ENCODE measurements around the gene TANK.

TANK gene

DNA sequence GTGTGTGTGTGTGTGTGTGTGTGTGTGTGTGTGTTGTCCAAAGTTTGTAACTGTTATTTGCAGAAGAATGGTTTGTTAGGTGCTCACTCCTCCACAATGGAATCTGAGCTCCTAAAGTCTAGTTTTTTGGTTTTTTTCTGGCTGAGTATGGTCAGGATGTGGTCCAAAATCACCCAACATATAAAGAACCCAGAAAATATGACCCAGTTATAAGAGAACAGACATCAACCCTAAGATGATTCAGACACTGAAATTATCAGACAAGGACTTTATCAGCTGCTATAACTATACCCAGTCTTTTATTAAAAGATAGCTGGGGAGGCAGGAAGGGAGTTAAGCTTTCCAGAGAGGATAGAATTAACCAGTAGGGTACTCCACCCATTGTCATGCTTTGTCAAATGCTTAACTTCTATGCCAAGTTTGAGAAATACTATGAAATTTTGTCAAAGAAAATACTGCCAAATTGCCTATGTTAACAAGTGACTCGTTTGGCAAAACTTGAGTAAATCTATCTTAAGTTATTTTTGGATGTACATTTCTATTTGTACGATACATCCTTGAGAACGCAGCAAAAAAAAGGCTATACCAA, 57.5 kb downstream of the TANK start:
- H3K36me3 ChIP-seq, result no peaks in the 10 kb centered on the region
- DNase-seq, result no peak
- TF ChIP-seq, protein P1, sequence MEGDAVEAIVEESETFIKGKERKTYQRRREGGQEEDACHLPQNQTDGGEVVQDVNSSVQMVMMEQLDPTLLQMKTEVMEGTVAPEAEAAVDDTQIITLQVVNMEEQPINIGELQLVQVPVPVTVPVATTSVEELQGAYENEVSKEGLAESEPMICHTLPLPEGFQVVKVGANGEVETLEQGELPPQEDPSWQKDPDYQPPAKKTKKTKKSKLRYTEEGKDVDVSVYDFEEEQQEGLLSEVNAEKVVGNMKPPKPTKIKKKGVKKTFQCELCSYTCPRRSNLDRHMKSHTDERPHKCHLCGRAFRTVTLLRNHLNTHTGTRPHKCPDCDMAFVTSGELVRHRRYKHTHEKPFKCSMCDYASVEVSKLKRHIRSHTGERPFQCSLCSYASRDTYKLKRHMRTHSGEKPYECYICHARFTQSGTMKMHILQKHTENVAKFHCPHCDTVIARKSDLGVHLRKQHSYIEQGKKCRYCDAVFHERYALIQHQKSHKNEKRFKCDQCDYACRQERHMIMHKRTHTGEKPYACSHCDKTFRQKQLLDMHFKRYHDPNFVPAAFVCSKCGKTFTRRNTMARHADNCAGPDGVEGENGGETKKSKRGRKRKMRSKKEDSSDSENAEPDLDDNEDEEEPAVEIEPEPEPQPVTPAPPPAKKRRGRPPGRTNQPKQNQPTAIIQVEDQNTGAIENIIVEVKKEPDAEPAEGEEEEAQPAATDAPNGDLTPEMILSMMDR (IDR thresholded peaks at IDR 0.05; ENCODE audit: low read depth, low read length), result no peak
- no peaks in the 10 kb centered on the region for H3K27me3 ChIP-seq
- H3K4me1 ChIP-seq, result no peaks in the 10 kb centered on the region
- H3K9me3 ChIP-seq, result no peaks in the 10 kb centered on the region
- no peak overlapping the region for H3K4me3 ChIP-seq (ENCODE audit: low read depth, low read length)

DNA sequence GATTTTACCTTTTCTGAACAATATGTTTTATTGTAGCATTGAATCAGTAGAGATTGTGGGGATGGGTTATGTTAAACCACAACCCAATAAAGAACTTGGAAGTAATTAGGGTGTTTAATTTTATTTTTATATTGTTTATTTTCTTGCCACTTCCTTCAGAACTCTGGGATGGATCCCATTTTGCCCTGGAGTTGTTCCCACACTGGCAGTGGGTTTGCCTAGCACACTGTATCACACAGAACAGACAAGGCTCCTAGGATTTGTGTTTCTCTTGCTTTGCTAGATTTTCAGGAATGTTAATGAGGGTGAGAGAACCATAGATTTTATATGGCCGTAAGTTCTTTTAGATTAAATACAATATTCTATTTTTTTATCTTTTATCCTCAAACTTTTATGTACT, 59.0 kb downstream of the TANK start:
- H3K36me3 ChIP-seq, result no peaks in the 10 kb centered on the region
- no peaks in the 10 kb centered on the region for H3K9me3 ChIP-seq
- no peaks in the 10 kb centered on the region for H3K4me1 ChIP-seq
- H3K4me3 ChIP-seq (ENCODE audit: low read depth, low read length), result no peak overlapping the region
- TF ChIP-seq, protein P1 (IDR thresholded peaks at IDR 0.05; ENCODE audit: low read depth, low read length), result no peak
- no peak for DNase-seq
- H3K27me3 ChIP-seq, result no peaks in the 10 kb centered on the region

DNA sequence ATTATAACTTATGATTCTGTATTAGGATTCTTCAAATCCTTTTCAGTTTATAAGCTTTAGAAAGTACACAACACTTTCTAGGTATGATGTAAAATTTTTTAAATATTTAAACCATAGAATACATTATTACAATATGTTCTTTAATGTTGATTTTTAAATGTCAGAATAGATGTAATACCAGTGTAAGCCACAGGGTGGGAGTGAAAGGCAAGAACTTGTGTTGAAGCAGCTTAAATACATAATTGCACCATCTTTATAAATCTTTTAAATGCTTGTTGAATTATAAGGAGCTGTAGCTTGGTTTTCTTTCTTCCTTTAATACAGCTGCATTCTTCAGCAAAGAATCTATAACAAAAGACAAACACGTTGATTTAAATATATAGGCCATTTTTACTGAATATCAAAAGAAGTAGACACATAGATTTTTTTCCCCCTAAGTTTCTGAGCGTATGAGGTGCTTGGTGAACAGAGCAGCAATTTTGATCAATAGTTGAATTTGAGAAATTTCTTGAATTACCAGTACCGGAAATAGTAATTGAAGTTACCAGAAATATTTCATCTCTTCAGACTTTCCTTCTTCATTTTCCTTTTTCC, 63.0 kb downstream of the TANK start:
- no peaks in the 10 kb centered on the region for H3K9me3 ChIP-seq
- H3K27me3 ChIP-seq, result no peaks in the 10 kb centered on the region
- H3K4me3 ChIP-seq (ENCODE audit: low read depth, low read length), result no peak overlapping the region
- DNase-seq, result no peak
- H3K4me1 ChIP-seq, result no peaks in the 10 kb centered on the region
- TF ChIP-seq, protein P1 (IDR thresholded peaks at IDR 0.05; ENCODE audit: low read depth, low read length), result peak; percentile 48
- no peaks in the 10 kb centered on the region for H3K36me3 ChIP-seq

DNA sequence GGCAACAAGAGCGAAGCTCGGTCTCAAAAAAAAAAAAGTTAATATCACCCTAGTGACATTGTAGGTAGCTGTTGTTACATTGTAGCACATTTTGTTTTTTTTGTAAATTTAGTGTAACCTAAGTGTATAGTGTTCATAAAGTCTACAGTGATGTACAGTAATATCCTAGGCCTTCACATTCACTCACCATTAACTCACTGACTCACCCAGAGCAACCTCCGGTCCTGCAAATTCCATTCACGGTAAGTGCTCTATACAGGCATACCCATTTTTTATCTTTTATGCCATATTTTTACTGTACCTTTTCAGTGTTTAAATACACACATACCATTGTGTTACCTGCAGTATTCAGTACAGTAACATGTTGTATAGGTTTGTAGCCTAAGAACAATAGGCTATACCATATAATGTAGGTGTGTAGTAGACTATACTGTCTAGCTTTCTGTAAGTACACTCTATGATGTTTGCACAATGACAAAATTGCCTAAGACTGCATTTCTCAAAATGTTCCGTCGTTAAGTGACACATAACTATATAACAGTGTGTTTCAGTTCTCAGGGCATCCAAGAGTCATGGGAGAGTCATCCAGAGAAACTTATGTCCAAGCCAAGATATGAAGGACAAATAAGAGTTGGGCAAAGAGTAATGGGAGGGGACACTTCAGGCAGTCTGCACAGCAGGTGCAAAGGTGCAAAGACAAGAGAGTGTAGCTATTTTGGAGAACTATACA, 68.4 kb downstream of the TANK start:
- no peak for DNase-seq
- H3K27me3 ChIP-seq, result no peaks in the 10 kb centered on the region
- H3K9me3 ChIP-seq, result no peaks in the 10 kb centered on the region
- H3K36me3 ChIP-seq, result no peaks in the 10 kb centered on the region
- no peak overlapping the region for H3K4me3 ChIP-seq (ENCODE audit: low read depth, low read length)
- TF ChIP-seq, protein P1 (IDR thresholded peaks at IDR 0.05; ENCODE audit: low read depth, low read length), result no peak
- H3K4me1 ChIP-seq, result no peaks in the 10 kb centered on the region

DNA sequence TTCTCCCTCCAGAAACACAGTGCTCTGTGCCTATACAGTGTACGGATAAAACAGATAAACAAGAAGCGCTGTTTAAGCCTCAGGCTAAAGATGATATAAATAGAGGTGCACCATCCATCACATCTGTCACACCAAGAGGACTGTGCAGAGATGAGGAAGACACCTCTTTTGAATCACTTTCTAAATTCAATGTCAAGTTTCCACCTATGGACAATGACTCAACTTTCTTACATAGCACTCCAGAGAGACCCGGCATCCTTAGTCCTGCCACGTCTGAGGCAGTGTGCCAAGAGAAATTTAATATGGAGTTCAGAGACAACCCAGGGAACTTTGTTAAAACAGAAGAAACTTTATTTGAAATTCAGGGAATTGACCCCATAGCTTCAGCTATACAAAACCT, 70.7 kb downstream of the TANK start:
- no peaks in the 10 kb centered on the region for H3K4me1 ChIP-seq
- no peaks in the 10 kb centered on the region for H3K9me3 ChIP-seq
- H3K4me3 ChIP-seq (ENCODE audit: low read depth, low read length), result no peak overlapping the region
- DNase-seq, result no peak
- TF ChIP-seq, protein P1 (IDR thresholded peaks at IDR 0.05; ENCODE audit: low read depth, low read length), result no peak
- H3K36me3 ChIP-seq, result no peaks in the 10 kb centered on the region
- no peaks in the 10 kb centered on the region for H3K27me3 ChIP-seq

DNA sequence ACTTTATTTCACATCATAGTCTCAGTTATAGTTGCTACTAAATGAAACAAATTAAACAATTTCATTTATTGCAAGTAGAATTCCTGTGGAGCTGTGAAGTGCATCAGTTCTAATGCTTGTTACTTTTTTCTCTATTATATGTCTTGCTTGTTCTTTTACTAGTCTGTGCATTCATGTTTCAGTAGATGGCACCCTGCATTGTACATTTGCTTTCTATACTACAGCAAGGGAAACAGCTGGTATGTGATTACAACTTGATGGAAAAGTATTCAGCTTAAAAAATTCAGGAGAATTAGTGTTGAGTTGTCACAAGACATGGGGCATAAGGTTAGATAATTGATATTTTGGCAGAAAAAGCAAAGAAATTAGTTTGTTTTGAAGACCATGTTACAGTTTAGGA, 72.3 kb downstream of the TANK start:
- Histone ChIP-seq H3K4me1 (no peaks in the 10 kb centered on the region), H3K9me3 (no peaks in the 10 kb centered on the region), H3K36me3 (no peaks in the 10 kb centered on the region), H3K27me3 (no peaks in the 10 kb centered on the region), H3K4me3 (ENCODE audit: low read depth, low read length) (no peak overlapping the region)
- no peak for DNase-seq
- TF ChIP-seq, protein P1 (IDR thresholded peaks at IDR 0.05; ENCODE audit: low read depth, low read length), result no peak
